Testis (tissue), 2 donors: ENCODE measurements around the gene CRIP2.

Experiments used
- POLR2A ChIP-seq: fragments of 450-650 bp; IDR thresholded peaks from one replicate; pipeline ENCODE4 v1.6.1; 2017; ENCODE audit warnings: antibody characterized with exemption, mild to moderate bottlenecking, moderate library complexity
- TF ChIP-seq, protein P1 (sequence below), 3 experiments: fragments of 450-650 bp in 2 of 3; fragments of 200-600 bp in 1 of 3; sonication (generic) in 1 of 3; IDR thresholded peaks; one replicate each; pipeline ENCODE4 v1.5.1; 2016 to 2019; ENCODE audit warnings: antibody characterized with exemption in 3 of 3, mild to moderate bottlenecking in 2 of 3, moderate library complexity in 1 of 3

DNA sequence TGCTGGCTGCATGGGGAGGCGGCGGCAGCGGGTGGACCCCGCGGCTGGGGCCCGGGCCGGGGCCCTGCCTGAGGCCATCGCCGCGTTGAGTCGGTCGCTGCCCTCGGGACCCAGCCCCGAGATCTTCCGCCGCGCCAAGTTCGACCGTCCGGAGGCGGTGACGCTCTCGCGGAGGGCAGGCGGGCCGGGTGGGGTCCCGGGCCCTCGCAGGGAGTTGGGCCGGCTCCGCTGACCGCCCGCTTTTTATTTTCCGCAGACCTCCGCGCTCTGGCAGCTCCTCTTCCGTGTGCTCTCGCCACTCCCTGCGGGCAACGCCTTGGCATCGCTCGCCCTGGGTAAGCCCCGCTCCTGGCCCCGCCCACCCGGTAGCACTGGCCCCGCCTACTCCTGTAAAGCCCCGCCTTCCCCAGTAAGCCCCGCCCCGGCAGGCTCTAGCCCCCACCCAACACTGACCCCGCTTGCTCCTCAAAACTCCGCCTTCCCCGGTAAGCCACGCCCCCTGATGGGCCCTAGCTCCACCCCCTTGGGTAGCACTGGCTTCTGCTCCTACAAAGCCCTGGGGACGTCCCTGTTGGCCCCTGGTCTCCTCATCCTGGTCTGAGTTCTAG is 16.8 kb downstream of the CRIP2 start:
- TF ChIP-seq, protein P1, sequence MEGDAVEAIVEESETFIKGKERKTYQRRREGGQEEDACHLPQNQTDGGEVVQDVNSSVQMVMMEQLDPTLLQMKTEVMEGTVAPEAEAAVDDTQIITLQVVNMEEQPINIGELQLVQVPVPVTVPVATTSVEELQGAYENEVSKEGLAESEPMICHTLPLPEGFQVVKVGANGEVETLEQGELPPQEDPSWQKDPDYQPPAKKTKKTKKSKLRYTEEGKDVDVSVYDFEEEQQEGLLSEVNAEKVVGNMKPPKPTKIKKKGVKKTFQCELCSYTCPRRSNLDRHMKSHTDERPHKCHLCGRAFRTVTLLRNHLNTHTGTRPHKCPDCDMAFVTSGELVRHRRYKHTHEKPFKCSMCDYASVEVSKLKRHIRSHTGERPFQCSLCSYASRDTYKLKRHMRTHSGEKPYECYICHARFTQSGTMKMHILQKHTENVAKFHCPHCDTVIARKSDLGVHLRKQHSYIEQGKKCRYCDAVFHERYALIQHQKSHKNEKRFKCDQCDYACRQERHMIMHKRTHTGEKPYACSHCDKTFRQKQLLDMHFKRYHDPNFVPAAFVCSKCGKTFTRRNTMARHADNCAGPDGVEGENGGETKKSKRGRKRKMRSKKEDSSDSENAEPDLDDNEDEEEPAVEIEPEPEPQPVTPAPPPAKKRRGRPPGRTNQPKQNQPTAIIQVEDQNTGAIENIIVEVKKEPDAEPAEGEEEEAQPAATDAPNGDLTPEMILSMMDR (IDR thresholded peaks at IDR 0.05): no peak
- TF ChIP-seq POLR2A: no peak
